Endothelial cell of umbilical vein (primary cell): ENCODE measurements around the gene FUZ. TPM values are rescaled to one million over a fixed set of nuclear protein-coding genes. Genes with fewer than 3 reads are reported as not detected.

Experiments
- BruUV-seq: library from RNA; stranded (reverse); fragments of 400-500 nt; replicated peaks from 2 replicates; lab custom pipeline; 2021; lab: Mats Ljungman, UMichigan
- CTCF ChIA-PET: fragments of 300-600, 350-600 bp; sonication (Branson Sonifier 250); formaldehyde crosslinking; loops from one replicate; lab custom pipeline; 2021; ENCODE audit warnings: antibody characterized with exemption, inconsistent platforms; lab: Charles Lee
- POLR2A ChIA-PET: fragments of 300-600, 350-600 bp; sonication (Branson Sonifier 250); formaldehyde crosslinking; loops from one replicate; lab custom pipeline; 2021; ENCODE audit warnings: antibody characterized with exemption, inconsistent platforms; lab: Charles Lee
- DNase-seq: peaks from one replicate; pipeline ENCODE4 v3.0.0-alpha.2; 2011; ENCODE audit warnings: low read depth, low spot score
- FAIRE-seq: peaks from 2 replicates; lab custom pipeline; 2011; peaks lifted over from hg19 to GRCh38; lab: Jason Lieb, UNC
- H2AFZ ChIP-seq: 2 replicates; pipeline ENCODE4 v1.6.0; 2012; ENCODE audit warnings: low read depth, low read length, control low read depth, inconsistent platforms
- H3K27ac ChIP-seq: 2 replicates; pipeline ENCODE4 v1.5.1; 2011; ENCODE audit warnings: low read depth, mild to moderate bottlenecking, control low read depth, low read length, moderate library complexity; ENCODE audit not compliant: insufficient read depth
- H3K27me3 ChIP-seq, 2 experiments: 2 replicates each; pipeline versions ENCODE4 v1.6.0 to v1.6.1; 2011; ENCODE audit warnings: low read length in 2 of 2, mixed read lengths in 1 of 2; ENCODE audit not compliant: control insufficient read depth in 2 of 2, insufficient read depth in 2 of 2
- H3K36me3 ChIP-seq, 2 experiments: 2 replicates in 1 of 2; 3 replicates in 1 of 2; pipeline ENCODE4 v1.5.1; 2011; ENCODE audit warnings: low read length in 2 of 2, mild to moderate bottlenecking in 1 of 2, moderate library complexity in 1 of 2; ENCODE audit not compliant: control insufficient read depth in 2 of 2, insufficient read depth in 2 of 2; ENCODE audit errors: extremely low read depth in 1 of 2
- H3K4me1 ChIP-seq: 3 replicates; pipeline ENCODE4 v1.5.1; 2011; ENCODE audit warnings: mild to moderate bottlenecking, low read length; ENCODE audit not compliant: control insufficient read depth, insufficient read depth; ENCODE audit errors: extremely low read depth
- H3K4me2 ChIP-seq: 2 replicates; pipeline ENCODE4 v1.6.1; 2011; ENCODE audit warnings: low read length, control low read depth, mixed read lengths; ENCODE audit not compliant: insufficient read depth
- H3K4me3 ChIP-seq, 3 experiments: fragments of 200-600 bp in 1 of 3; sonication (generic), shearing (Covaris generic) in 1 of 3; replicated peaks in 1 of 3; 2 replicates each; pipeline ENCODE4 v1.5.1; 2011 to 2016; ENCODE audit warnings: control low read depth in 3 of 3, low read length in 3 of 3, mild to moderate bottlenecking in 2 of 3, inconsistent platforms in 1 of 3, low read depth in 1 of 3, moderate library complexity in 1 of 3; ENCODE audit not compliant: insufficient read depth in 1 of 3
- H3K79me2 ChIP-seq: 2 replicates; pipeline ENCODE4 v1.6.0; 2012; ENCODE audit warnings: low read length, inconsistent platforms; ENCODE audit not compliant: control insufficient read depth, insufficient read depth
- H3K9ac ChIP-seq: replicated peaks from 2 replicates; pipeline ENCODE3; 2011; ENCODE audit warnings: low read length, control low read depth; ENCODE audit not compliant: insufficient read depth; ENCODE audit errors: extremely low read depth
- H3K9me1 ChIP-seq: replicated peaks from 3 replicates; pipeline ENCODE4 v1.6.0; 2011; ENCODE audit warnings: mild to moderate bottlenecking, low read length; ENCODE audit not compliant: control insufficient read depth, insufficient read depth; ENCODE audit errors: extremely low read depth
- H3K9me3 ChIP-seq: replicated peaks from 2 replicates; pipeline ENCODE4 v1.5.1; 2012; ENCODE audit warnings: low read length, inconsistent platforms; ENCODE audit not compliant: control insufficient read depth, insufficient read depth
- H4K20me1 ChIP-seq: replicated peaks from 2 replicates; pipeline ENCODE3; 2011; ENCODE audit warnings: mild to moderate bottlenecking, low read length; ENCODE audit not compliant: control insufficient read depth, insufficient read depth; ENCODE audit errors: extremely low read depth
- EZH2 ChIP-seq: IDR thresholded peaks from 2 replicates; pipeline ENCODE4 v1.6.1; 2012; ENCODE audit warnings: borderline replicate concordance, low read depth, mild to moderate bottlenecking, moderate library complexity, low read length, inconsistent platforms; ENCODE audit not compliant: severe bottlenecking
- FOS ChIP-seq: IDR thresholded peaks from 2 replicates; pipeline ENCODE4 v1.6.1; 2011; ENCODE audit warnings: mild to moderate bottlenecking, low read length, moderate library complexity, borderline replicate concordance; ENCODE audit not compliant: insufficient read depth
- GATA2 ChIP-seq: IDR thresholded peaks from 2 replicates; pipeline ENCODE4 v1.7.0; 2011; ENCODE audit warnings: low read depth, mild to moderate bottlenecking, moderate library complexity, mixed read lengths, low read length; ENCODE audit not compliant: insufficient read length, insufficient read depth
- JUN ChIP-seq: IDR thresholded peaks from 2 replicates; pipeline ENCODE4 v1.6.1; 2011; ENCODE audit warnings: borderline replicate concordance, low read depth; ENCODE audit not compliant: insufficient read length, insufficient read depth
- MYC ChIP-seq: IDR thresholded peaks from one replicate; pipeline ENCODE4 v1.6.1; 2011; ENCODE audit warnings: mild to moderate bottlenecking, low read depth, low read length
- POLR2A ChIP-seq: IDR thresholded peaks from 2 replicates; pipeline ENCODE4 v1.6.1; 2012; ENCODE audit warnings: low read depth, mild to moderate bottlenecking, control low read depth, low read length
- POLR2AphosphoS5 ChIP-seq: IDR thresholded peaks from 2 replicates; pipeline ENCODE4 v1.6.1; 2012; ENCODE audit warnings: low read depth, mild to moderate bottlenecking, control low read depth, low read length, moderate library complexity; ENCODE audit not compliant: insufficient read depth
- dilution Hi-C: fragments of 300-500 bp; cut with MboI; formaldehyde crosslinking; loops from one replicate; pipeline ENCODE4 v1.15.0; 2019; ENCODE audit warnings: low sequenced_read_pairs; ENCODE audit not compliant: extremely low pct_ligation_motif_present
- intact Hi-C: fragments of 100-400 bp; cut with micrococcal nuclease; formaldehyde crosslinking; loops from one replicate; pipeline ENCODE4 v1.10.0; 2022
- polyA plus RNA-seq, 4 experiments: library from polyadenylated mRNA; depleted of rRNA in 3 of 4; stranded (reverse) in 3 of 4; unstranded in 1 of 4; fragments of >200 nt; gene quantifications; 2 replicates each; pipeline versions ENCODE4 v1.2.1 to v1.2.3, GENCODE V29; 2011 to 2012; ENCODE audit warnings: missing spikeins in 1 of 4
- total RNA-seq: library from RNA; stranded (reverse); gene quantifications from 2 replicates; pipeline ENCODE4 v1.2.3, GENCODE V29; 2021
- TF ChIP-seq, protein P1 (sequence below), 2 donors: IDR thresholded peaks; 1 replicate in 1 of 2; 2 replicates in 1 of 2; pipeline ENCODE4 v1.5.1; 2011; ENCODE audit warnings: low read length in 2 of 2, mild to moderate bottlenecking in 2 of 2, moderate library complexity in 2 of 2, control low read depth in 1 of 2, inconsistent platforms in 1 of 2, low read depth in 1 of 2; ENCODE audit not compliant: insufficient read depth in 1 of 2; ENCODE audit errors: extremely low read depth in 1 of 2
- TF ChIP-seq, protein P2 (sequence below): IDR thresholded peaks from 2 replicates; pipeline ENCODE4 v1.6.1; 2011; ENCODE audit not compliant: insufficient read depth, insufficient read length

Gene FUZ
- total and polyA plus RNA-seq, 2 donors (not counting 3 experiments of a cell fraction or from before 2014, with no cell fraction given), result 12.3 to 14.0 TPM

DNA sequence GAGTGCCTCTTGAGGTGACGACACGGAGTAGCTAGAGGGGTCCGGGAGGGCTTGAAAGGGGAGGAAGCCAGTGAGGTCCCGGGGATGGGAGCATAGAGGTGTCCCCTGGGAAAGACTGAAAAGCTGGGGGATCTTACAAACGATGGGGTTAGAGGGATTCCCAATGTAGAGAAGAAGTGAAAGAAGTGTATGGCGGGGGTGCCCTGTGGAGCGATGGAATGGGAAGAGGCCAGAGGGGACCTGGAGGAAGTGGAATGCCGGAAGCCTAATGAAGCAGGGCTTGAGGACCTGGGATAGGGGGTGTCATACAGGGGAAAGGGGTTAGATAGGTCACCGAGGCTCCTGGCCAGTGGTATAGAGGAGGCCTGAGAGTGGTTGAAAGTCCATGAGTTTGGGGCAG, 45.7 kb downstream of the FUZ start:
- dilution Hi-C loops, result no loop called here
- Histone ChIP-seq H3K4me1 (peaks cover 12% of the 10 kb centered on the region), H2AFZ (peak overlapping the region; percentile 83), H3K4me2 (peak overlapping the region; percentile 93), H3K9me3 (no peaks in the 10 kb centered on the region), H4K20me1 (no peaks in the 10 kb centered on the region), H3K9me1 (no peaks in the 10 kb centered on the region), H3K27me3 (no peaks in the 10 kb centered on the region), H3K9ac (peak overlapping the region; percentile 93), H3K27ac (peak overlapping the region; percentile 62), H3K4me3 (peak overlapping the region; percentile 94 to 99 (median 97)), H3K36me3 (no peaks in the 10 kb centered on the region), H3K79me2 (peaks cover 36% of the 10 kb centered on the region)
- no TSS peak for BruUV-seq
- ChIA-PET CTCF (no interaction called here), POLR2A (interaction anchor here (0.7 to 1.1 kb wide), 2 partner anchors 91 to 127 kb away, joined by 3 to 5 read pairs; partner anchors contain the start of gene RRAS)
- intact Hi-C loops, result loop anchor here (2.0 kb wide), 1 partner anchor 41 kb away; no protein-coding TSS in a partner anchor
- DNase-seq (peak; percentile 20), FAIRE-seq (no peak)
- TF ChIP-seq EZH2 (no peak), POLR2AphosphoS5 (no peak), POLR2A (no peak), GATA2 (no peak), JUN (no peak), MYC (no peak), FOS (no peak)
- TF ChIP-seq, protein P1, sequence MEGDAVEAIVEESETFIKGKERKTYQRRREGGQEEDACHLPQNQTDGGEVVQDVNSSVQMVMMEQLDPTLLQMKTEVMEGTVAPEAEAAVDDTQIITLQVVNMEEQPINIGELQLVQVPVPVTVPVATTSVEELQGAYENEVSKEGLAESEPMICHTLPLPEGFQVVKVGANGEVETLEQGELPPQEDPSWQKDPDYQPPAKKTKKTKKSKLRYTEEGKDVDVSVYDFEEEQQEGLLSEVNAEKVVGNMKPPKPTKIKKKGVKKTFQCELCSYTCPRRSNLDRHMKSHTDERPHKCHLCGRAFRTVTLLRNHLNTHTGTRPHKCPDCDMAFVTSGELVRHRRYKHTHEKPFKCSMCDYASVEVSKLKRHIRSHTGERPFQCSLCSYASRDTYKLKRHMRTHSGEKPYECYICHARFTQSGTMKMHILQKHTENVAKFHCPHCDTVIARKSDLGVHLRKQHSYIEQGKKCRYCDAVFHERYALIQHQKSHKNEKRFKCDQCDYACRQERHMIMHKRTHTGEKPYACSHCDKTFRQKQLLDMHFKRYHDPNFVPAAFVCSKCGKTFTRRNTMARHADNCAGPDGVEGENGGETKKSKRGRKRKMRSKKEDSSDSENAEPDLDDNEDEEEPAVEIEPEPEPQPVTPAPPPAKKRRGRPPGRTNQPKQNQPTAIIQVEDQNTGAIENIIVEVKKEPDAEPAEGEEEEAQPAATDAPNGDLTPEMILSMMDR (IDR thresholded peaks at IDR 0.05; ENCODE audit: extremely low read depth in 1 of 2, insufficient read depth in 1 of 2, low read depth in 1 of 2, low read length in 2 of 2), result no peak
- TF ChIP-seq, protein P2, sequence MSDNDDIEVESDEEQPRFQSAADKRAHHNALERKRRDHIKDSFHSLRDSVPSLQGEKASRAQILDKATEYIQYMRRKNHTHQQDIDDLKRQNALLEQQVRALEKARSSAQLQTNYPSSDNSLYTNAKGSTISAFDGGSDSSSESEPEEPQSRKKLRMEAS, result no peak
